HAP-1 (cell line): Measurements from ENCODE around the gene GALM.
"Not testable (repeated sequence)": the region's sequence is repeated elsewhere in the genome, so short reads cannot be mapped to it uniquely, and the experiment has no call there.

Experiments used
- DNase-seq, 2 experiments: peaks; one replicate each; pipeline ENCODE4 v3.0.0-alpha.2; 2016 to 2020; ENCODE audit warnings: low spot score in 2 of 2
- H3K27me3 ChIP-seq: fragments of 250-450 bp; sonication (Bioruptor Pico); 2 replicates; pipeline ENCODE4 v1.5.1; 2020; ENCODE audit warnings: low read depth, mild to moderate bottlenecking, moderate library complexity
- H3K36me3 ChIP-seq: fragments of 250-450 bp; sonication (Bioruptor Pico); replicated peaks from 2 replicates; pipeline ENCODE4 v1.5.1; 2020; ENCODE audit warnings: mild to moderate bottlenecking
- H3K4me1 ChIP-seq: fragments of 250-450 bp; sonication (Bioruptor Pico); 2 replicates; pipeline ENCODE4 v1.5.1; 2020; ENCODE audit warnings: mild to moderate bottlenecking
- H3K4me3 ChIP-seq: fragments of 250-450 bp; sonication (Bioruptor Pico); 2 replicates; pipeline ENCODE4 v1.5.1; 2020; ENCODE audit warnings: mild to moderate bottlenecking, moderate library complexity
- H3K9me3 ChIP-seq: fragments of 250-450 bp; sonication (Bioruptor Pico); 2 replicates; pipeline ENCODE4 v1.5.1; 2020; ENCODE audit warnings: mild to moderate bottlenecking, moderate library complexity
- in situ Hi-C: fragments of 300-500 bp; cut with MboI; formaldehyde crosslinking; loops from 3 replicates; pipeline ENCODE4 v1.14.3; 2020; ENCODE audit warnings: low sequenced_read_pairs, inconsistent platforms, mixed read lengths

Gene GALM

DNA sequence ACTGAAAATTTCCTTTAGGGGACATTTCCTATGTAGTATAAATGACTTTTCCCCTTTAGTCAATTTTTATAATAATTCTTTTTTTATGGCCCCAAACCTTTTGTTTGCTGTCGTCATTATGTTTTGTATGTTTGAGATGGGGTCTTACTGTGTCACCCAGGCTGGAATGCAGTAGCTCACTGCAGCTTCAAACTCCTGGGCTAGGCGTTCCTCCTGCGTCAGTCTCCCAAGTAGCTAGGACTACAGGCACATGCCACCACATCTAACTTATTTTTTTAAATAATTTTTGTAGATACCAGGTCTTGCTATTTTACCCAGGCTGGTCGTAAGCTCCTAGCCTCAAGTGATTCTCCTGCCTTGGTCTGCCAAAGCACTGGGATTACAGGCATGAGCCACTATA, 30.8 kb upstream of the GALM start:
- in situ Hi-C loops, result no loop called here
- H3K4me3 ChIP-seq, result no peak overlapping the region
- no peaks in the 10 kb centered on the region for H3K27me3 ChIP-seq

DNA sequence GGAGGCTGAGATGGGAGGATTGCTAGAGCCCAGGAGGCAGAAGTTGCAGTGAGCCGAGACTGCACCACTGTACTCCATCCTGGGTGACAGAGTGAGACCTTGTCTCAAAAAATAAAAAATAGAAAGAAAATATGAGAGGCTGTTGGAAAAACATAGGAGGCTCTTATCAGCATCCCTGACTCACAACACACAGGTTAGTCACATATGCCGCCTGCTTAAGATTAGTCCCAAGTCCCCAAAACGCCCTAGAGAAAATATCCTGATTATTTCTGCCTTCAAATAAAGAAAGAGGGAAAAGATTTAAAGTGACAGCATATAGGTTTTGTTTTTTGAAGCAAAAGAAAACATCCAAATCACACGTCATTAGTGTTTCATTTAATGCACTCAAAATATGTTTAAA, 29.8 kb upstream of the GALM start:
- Histone ChIP-seq H3K36me3 (no peaks in the 10 kb centered on the region), H3K4me3 (no peak overlapping the region), H3K4me1 (peaks cover 14% of the 10 kb centered on the region), H3K27me3 (no peaks in the 10 kb centered on the region), H3K9me3 (no peaks in the 10 kb centered on the region)
- in situ Hi-C loops, result no loop called here
- no peak for DNase-seq

More for the DNA sequence above, 30.8 kb upstream of the GALM start:
- no peaks in the 10 kb centered on the region for H3K9me3 ChIP-seq
- peaks cover 13% of the 10 kb centered on the region for H3K4me1 ChIP-seq
- no peak for DNase-seq
- H3K36me3 ChIP-seq, result no peaks in the 10 kb centered on the region

DNA sequence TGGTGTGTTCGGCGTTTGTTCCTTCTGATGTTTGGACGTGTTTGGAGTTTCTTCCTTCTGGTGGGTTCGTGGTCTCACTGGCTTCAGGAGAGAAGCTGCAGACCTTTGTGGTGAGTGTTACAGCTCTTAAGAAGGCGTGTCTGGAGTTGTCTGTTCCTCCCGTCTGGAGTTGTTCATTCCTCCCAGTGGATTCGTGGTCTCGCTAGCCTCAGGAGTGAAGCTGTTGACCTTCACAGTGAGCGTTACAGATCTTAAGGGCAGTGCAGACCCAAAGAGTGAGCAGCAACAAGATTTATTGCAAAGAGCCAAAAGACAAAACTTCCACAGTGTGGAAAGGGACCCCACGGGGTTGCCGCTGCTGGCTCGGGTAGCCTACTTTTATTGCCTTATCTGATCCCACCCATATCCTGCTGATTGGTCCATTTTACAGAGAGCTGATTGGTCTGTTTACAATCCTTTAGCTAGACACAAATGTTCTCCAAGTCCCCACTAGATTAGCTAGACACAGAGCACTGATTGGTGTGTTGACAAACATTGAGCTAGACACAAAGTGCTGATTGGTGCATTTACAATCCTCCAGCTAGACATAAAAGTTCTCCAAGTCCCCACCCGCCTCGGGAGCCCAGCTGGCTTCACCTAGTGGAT, 23.4 kb upstream of the GALM start:
- H3K36me3 ChIP-seq, H3K4me1 ChIP-seq, H3K9me3 ChIP-seq, DNase-seq, H3K27me3 ChIP-seq, H3K4me3 ChIP-seq, in situ Hi-C loops: not testable (repeated sequence)

DNA sequence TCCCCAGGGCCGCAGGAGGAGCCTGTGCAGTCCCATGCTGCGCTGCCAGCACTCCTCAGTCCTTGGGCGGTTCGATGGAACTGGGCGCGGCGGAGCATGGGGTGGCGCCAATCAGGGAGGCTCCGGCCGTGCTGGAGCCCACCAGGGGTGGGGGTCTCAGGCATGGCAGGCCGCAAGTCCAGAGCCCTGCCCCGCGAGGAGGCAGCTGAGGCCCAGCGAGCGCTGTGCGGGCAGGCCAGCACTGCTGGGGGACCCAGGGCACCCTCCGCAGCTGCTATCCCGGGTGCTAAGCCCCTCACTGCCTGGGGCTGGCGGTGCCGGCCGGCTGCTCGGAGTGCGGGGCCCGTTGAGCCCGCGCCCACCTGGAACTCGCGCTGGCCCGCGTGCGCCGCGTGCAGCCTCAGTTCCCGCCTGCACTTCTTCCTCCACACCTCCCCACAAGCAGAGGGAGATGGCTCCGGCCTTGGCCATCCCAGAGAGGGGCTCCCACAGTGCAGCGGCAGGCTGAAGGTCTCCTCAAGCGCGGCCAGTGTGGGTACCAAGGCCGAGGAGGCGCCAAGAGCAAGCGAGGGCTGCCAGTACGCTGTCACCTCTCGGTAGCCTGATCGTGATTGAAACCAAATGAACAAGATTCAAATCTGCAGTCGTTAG, 22.8 kb upstream of the GALM start:
- Histone ChIP-seq H3K36me3 (no peaks in the 10 kb centered on the region), H3K27me3 (no peaks in the 10 kb centered on the region), H3K4me1 (peaks cover 7% of the 10 kb centered on the region), H3K9me3 (peaks cover 3% of the 10 kb centered on the region; the same call in 1 of the 2 replicates), H3K4me3 (no peak overlapping the region)
- in situ Hi-C loops, result no loop called here
- no peak for DNase-seq

DNA sequence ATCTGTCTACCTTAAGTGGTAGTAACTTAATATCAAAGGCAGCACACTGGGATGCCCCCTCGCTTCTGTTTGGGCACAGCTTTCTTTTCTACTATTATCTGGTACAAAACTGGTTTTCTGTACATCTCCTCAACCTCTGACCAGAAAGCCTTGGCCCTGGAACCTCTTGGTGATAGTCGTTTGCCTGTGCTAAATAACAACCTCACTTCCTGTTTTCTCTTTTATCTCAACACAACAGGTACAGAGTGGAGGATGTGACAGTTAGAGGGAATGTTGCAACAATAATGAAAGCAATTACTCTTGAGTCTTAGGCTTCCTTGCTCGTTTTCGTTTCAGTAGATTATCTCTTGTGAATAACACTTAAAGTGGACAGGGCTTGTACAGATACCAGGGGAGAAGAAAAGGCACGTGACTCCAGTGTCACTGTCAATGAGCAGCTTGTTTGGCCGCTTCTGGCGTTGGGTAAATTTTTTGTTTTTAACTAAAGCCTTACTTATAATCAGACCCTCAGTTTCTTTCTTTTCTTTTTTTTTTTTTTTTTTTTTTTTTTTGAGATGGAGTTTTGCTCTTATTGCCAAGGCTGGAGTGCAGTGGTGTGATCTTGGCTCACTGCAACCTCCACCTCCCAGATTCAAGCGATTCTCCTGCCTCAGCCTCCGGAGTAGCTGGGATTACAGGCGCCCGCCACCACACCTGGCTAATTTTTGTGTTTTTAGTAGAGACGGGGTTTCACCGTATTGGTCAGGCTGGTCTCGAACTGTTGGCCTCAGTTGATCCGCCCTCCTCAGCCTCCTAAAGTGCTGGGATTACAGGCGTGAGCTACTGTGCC, 22.0 kb upstream of the GALM start:
- DNase-seq, H3K27me3 ChIP-seq, H3K4me3 ChIP-seq, H3K9me3 ChIP-seq, H3K4me1 ChIP-seq, in situ Hi-C loops, H3K36me3 ChIP-seq: not testable (repeated sequence)

DNA sequence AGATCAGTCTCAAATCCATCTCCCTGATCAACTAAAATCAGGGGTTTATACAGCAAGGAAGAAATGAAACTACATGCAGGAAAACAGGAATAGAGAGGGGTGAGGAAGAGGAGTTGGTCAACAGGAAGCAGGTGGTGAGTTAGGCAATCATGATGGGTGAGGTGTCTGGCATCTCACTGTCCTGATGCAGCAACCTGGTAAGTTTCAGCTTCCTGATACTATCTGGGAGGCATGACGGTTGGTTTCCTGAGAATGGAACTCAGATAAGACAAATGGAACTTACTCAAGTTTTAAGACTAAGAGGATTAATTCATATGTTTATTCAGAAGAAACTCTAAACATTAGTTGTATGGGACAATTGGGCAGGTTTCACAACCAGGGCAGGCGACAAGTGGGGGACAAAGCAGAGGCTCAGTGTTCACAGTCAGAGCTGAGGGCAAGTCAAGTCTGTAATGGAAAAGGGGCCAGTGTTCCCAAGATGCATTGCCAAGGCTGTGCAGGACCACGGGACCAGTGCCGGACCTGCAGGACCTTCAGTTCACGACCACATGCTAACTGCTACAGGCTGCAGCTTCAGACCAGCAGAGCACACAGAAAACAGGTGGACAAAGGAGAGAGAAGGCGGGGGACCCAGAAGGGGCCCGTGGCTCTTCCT, 17.7 kb upstream of the GALM start:
- peaks cover 3% of the 10 kb centered on the region; the same call in 1 of the 2 replicates for H3K9me3 ChIP-seq
- H3K36me3 ChIP-seq, result no peaks in the 10 kb centered on the region
- no peak overlapping the region for H3K4me3 ChIP-seq
- in situ Hi-C loops, result no loop called here
- H3K4me1 ChIP-seq, result no peaks in the 10 kb centered on the region
- no peak for DNase-seq
- no peaks in the 10 kb centered on the region for H3K27me3 ChIP-seq

DNA sequence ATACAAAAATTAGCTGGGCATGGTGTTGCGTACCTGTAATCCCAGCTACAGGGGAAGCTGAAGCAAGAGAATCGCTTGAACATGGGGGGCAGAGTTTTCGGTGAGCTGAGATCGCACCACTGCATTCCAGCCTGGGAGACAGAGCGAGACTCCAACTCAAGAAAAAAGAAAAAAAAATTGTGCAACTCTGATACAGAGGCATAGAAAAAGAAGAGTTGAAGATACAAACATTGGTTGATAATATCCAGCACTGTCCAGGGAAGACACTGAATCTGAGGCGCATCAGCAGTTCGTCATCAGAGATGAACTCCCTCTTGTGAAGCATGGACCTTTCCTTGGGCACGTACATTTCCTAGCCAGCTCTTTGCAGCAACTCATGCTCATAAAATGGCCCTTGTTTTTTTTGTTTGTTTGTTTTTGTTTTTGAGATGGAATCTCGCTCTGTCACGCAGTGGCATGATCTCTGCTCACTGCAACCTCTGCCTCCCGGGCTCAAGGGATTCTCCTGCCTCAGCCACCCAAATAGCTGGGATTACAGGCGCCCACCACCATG, 16.7 kb upstream of the GALM start:
- Histone ChIP-seq H3K4me3 (no peak overlapping the region), H3K27me3 (no peaks in the 10 kb centered on the region), H3K9me3 (no peaks in the 10 kb centered on the region), H3K36me3 (no peaks in the 10 kb centered on the region), H3K4me1 (no peaks in the 10 kb centered on the region)
- in situ Hi-C loops, result no loop called here
- no peak for DNase-seq

DNA sequence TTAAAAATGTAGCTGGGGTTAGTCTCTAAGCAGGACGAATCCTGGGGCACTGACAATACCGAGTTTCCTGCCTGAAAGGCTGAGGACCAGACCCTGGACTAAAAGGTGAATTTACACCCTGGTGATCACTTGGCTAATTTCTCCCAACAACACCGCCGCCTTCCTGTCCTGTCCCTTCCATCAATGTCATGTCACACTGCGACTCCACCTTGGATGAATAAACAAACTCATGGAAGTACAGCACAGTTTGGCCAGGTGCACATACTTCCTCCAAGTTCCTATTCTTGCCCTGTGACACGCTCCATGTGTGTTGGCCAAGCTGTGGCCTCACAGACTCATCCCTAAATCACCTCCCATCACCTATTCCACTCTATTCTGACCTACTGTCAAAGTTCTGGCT, 15.9 kb upstream of the GALM start:
- H3K4me3 ChIP-seq, result no peak overlapping the region
- no peaks in the 10 kb centered on the region for H3K27me3 ChIP-seq
- in situ Hi-C loops, result no loop called here
- DNase-seq, result no peak
- H3K9me3 ChIP-seq, result no peaks in the 10 kb centered on the region
- H3K36me3 ChIP-seq, result no peaks in the 10 kb centered on the region
- peaks cover 3% of the 10 kb centered on the region for H3K4me1 ChIP-seq

DNA sequence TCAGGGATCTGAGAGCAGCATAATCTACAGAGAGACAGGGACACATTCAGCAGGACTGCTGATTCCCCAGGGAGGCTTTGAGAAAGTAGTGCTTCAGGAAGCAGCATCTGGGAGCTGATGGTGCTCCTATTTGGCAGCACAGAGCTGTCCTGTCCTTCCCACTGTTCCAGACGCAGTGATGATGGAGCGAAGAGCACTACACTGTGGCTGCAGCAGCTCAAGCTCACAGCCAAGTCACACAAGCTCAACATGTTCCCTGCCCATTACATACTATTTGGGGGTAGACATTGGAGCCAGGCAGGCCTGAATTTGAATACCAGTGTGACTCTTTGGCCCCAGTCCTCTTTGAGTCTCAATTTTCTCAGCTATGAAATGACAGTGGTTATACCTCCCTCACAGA, 15.2 kb upstream of the GALM start:
- H3K4me1 ChIP-seq, result peaks cover 6% of the 10 kb centered on the region
- no peak for DNase-seq

DNA sequence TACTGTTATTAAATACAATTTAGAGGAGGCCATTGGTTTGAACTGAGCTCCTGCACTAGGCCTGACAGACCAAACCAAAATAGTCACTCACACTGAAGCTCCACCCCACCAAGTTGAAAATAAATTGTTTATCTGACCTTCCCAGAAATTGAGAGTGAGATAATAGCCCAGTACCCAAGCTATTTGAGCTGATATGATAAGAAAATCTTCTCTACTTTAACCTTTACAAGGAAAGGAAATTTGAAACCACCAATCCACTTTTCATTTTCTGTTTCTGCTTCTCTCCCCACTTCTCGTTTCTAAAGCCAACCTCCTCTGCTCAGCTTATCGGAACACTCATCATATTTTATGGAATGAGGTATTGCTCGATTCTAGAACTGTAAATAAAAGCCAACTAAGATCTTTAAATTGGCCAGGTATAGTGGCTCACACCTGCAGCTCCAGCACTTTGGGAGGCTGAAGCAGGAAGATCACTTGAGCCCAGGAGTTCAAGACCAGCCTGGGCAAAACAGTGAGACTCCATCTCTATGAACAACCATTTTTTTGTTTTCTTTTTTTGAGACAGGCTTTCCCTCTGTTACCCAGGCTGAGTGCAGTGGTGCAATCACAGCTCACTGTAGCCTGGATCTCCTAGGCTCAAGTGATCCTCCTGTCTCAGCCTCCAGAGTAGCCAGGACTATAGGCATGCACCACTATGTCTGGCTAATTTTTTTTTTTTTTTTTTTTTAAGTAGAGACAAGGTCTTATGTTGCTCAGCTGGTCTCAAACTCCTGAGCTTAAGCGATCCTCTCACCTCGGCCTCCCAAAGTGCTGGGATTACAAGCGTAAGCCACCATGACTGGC, 13.3 kb upstream of the GALM start:
- H3K36me3 ChIP-seq, result no peaks in the 10 kb centered on the region
- H3K9me3 ChIP-seq, result no peaks in the 10 kb centered on the region
- no peak for DNase-seq
- H3K27me3 ChIP-seq, result no peaks in the 10 kb centered on the region
- peaks cover 6% of the 10 kb centered on the region for H3K4me1 ChIP-seq
- no peak overlapping the region for H3K4me3 ChIP-seq
- in situ Hi-C loops, result no loop called here

More for the DNA sequence above, 15.2 kb upstream of the GALM start:
- Histone ChIP-seq H3K36me3 (no peaks in the 10 kb centered on the region), H3K27me3 (no peaks in the 10 kb centered on the region), H3K4me3 (no peak overlapping the region), H3K9me3 (no peaks in the 10 kb centered on the region)
- in situ Hi-C loops, result no loop called here

DNA sequence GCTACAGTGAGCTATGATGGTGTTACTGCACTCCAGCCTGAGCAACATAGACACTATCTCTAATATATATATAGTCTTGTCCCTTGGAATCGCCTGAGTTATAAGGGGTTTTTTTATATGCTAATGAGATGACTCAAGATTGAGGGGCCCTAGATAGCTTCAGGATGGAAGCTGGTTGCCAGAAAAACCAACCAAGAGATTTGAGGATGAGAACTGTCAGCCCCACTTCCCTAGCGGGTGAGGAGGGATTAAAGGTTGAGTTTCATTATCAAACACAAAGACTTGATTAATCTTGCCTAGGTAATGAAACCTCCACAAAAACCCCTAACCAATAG, 12.6 kb upstream of the GALM start:
- Histone ChIP-seq H3K9me3 (no peaks in the 10 kb centered on the region), H3K27me3 (no peaks in the 10 kb centered on the region), H3K36me3 (no peaks in the 10 kb centered on the region), H3K4me3 (no peak overlapping the region), H3K4me1 (peaks cover 6% of the 10 kb centered on the region)
- in situ Hi-C loops, result no loop called here
- no peak for DNase-seq

DNA sequence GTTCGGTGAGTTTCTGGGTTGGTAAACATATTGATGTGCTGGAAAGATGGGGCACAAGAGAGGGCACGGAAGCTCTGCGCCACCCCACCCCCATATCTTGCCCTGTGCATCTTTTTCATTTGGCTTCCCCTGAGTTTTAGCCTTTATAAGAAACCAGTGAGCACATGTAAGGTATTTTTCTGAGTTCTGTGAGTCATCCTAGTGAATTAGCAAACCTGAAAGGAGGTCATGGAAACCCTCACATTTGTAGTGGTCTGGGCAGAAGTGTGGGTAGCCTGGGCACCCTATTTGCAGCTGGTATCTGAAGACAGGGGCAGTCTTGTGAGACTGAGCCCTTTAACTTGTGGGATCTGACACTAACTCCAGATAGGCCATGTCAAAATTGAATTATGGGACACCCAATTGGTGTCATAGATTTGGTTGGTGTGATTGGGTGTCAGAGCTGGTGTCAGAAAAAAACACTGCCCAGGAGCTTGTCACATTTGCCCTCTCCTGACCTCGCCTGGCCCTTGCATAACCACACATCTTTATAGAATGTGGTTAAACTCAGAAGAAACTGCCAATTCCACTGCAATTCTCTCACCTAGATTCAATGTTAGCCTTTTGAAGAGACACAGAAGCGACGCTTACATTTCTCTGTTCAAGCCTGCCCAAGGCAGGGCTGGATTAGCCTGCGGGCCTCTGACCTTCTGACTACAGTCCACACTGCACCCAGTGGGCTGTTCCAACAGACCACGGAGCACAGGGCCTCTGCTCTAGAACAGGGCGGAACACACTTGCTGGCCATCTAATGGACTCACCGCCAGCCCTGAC, 12.0 kb upstream of the GALM start:
- in situ Hi-C loops, result no loop called here

More for the DNA sequence above, 12.0 kb upstream of the GALM start:
- DNase-seq, result no peak
- H3K9me3 ChIP-seq, result no peaks in the 10 kb centered on the region
- H3K4me1 ChIP-seq, result peaks cover 6% of the 10 kb centered on the region
- no peaks in the 10 kb centered on the region for H3K27me3 ChIP-seq
- H3K4me3 ChIP-seq, result no peak overlapping the region
- no peaks in the 10 kb centered on the region for H3K36me3 ChIP-seq
